Measurements from ENCODE around the gene ETFB. TPM values are rescaled to one million over a fixed set of nuclear protein-coding genes. Genes with fewer than 3 reads are reported as not detected.

The ETFB gene
- total and polyA plus RNA-seq, 9 of the 15 experiments (the other 6 are each of a cell fraction or from before 2014, with no cell fraction given), result 18.1 to 143 (median 96.1) TPM

- no peak for TF ChIP-seq ZKSCAN8 (CRISPR knock-in tag; IDR thresholded peaks at IDR 0.05)
- TF ChIP-seq E2F5 (CRISPR knock-in tag; IDR thresholded peaks at IDR 0.05), result no peak
- peak; percentile 21; the same call in 1 of the 2 replicates for TF ChIP-seq NFIC (IDR thresholded peaks at IDR 0.05)
- TF ChIP-seq TEAD1 (CRISPR knock-in tag; IDR thresholded peaks at IDR 0.05), result no peak
- peak; percentile 44; the same call in 1 of the 2 replicates for TF ChIP-seq TGIF2 (CRISPR knock-in tag; IDR thresholded peaks at IDR 0.05)
- TF ChIP-seq MYNN (IDR thresholded peaks at IDR 0.05), result no peak
- TF ChIP-seq MYNN (CRISPR knock-in tag; IDR thresholded peaks at IDR 0.05), result no peak
- no peak for TF ChIP-seq CHD7 (IDR thresholded peaks at IDR 0.05; ENCODE audit: low read depth, low read length)
- no peak for TF ChIP-seq ZNF3 (CRISPR knock-in tag; IDR thresholded peaks at IDR 0.05)
- no peak for TF ChIP-seq FOXA1 (IDR thresholded peaks at IDR 0.05; ENCODE audit: borderline replicate concordance)
- TF ChIP-seq CREBBP (IDR thresholded peaks at IDR 0.05; ENCODE audit: low read depth, low read length), result no peak
- TF ChIP-seq PHF8 (IDR thresholded peaks at IDR 0.05; ENCODE audit: borderline replicate concordance, low read length), result peak; percentile 75; the same call in 1 of the 2 replicates
- no peak for TF ChIP-seq ZNF253 (CRISPR knock-in tag; conservative IDR thresholded peaks at IDR 0.05)
- no peak for TF ChIP-seq NR0B1 (IDR thresholded peaks at IDR 0.05; ENCODE audit: partially characterized antibody)
- TF ChIP-seq HNRNPUL1 (IDR thresholded peaks at IDR 0.05; ENCODE audit: low read length), result no peak
- TF ChIP-seq KDM2B (CRISPR knock-in tag; IDR thresholded peaks at IDR 0.05), result no peak
- no peak for TF ChIP-seq CREB1 (IDR thresholded peaks at IDR 0.05)
- TF ChIP-seq CREB1 (CRISPR knock-in tag; IDR thresholded peaks at IDR 0.05), result no peak
These were observed at the start of gene ETFB (continued) for GRCh38 chr19:51365965-51366388.

Data from K562 (cell line).